NCI-H2029 treated with DMSO at 0.1 percent for 48 hours (cell line): ENCODE data around the gene ZC3H18.

Experiments
- DNase-seq: peaks from one replicate; lab custom pipeline; 2025; lab: John Stamatoyannopoulos, UW

ZC3H18 gene

GRCh38 chr16:88584676-88585075 lies 14.5 kb downstream of the ZC3H18 start:
- DNase-seq, result no peak

DNA sequence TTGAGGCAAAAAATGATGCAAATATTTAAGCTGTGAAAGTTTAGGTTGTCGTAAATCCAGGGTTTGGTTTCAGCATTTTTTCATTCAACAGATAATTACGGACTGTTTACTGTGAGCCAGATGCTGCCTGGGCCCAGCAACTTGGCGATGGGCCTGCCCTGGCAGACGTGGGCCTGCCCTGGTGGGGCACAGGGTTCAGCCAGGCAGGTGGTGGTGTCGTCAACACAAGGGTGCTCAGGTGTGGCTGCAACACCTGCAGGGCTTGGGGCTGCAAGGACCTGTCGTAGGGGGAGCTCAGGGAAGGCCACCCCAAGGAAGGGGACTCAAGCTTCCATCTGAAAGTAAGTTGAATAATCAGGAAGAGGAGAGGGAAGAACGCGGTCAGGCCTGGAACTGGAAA lies 15.1 kb downstream of the ZC3H18 start:
- no peak for DNase-seq

DNA sequence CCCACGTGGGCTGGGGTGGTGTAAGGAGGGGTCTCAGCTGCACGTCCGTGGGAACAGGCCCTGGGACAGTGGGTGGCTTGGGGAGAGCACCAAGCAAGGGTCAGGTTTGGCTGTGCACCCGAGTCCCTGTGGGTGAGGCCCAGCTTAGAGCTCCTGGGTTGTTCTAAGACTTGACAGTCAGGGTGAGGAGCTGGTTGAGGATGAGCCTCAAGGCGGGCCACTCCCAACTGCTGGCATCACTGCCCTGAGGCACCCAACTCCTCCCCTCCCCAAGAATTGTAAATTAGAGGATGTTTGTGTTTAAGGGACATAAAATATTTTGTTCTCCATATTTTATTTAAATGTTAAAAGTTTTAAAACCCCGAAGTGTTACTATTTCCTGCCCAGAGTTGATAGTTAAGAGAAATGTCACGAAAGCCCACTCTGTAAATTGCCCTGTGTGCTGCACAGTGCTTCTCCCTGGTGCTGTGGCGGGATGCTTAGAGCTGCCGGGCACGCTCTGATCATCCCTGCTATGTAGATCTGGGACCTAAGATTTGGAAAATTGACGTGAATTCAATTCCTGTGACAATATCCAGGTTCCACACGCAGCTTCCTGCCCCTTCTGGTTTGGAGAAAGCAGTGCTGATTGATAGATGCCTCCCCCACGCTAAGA lies 15.9 kb downstream of the ZC3H18 start:
- no peak for DNase-seq

DNA sequence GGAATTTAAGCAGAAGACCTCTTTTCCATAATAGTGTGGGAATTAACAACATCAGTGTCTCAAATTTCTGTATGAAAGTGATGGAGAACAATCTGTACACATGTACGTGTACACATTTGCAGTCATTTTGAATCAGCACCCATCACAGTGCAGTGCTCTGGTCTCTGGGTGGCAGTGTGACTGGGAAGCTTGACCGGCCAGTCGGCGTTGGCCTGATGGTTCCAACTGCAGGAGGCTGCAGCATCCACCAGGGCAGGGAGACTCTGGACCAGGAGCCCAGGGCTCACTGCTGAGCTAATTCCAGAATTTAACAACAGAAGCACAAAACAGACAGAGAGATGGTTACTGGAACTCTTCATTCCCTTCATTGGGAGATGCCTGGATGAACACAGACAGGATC lies 17.9 kb downstream of the ZC3H18 start:
- no peak for DNase-seq

DNA sequence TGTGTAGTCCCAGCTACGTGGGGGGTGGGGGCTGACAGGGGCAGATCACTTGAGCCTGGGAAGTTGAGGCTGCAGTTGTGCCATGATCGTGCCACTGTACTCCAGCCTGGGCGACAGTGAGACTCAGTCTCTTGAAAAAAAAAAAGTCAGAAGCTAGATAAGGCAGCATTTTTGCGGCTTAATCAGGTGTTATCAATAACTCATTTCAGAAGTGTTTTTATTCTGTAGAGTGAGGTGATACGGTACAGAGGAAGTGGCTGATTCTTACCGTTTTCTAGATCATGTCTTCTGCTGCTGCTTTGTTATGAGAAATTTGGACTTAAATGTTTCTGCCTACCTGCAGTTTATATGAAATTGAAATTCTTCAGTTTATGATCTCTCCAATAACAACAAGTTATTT lies 18.6 kb downstream of the ZC3H18 start:
- no peak for DNase-seq

DNA sequence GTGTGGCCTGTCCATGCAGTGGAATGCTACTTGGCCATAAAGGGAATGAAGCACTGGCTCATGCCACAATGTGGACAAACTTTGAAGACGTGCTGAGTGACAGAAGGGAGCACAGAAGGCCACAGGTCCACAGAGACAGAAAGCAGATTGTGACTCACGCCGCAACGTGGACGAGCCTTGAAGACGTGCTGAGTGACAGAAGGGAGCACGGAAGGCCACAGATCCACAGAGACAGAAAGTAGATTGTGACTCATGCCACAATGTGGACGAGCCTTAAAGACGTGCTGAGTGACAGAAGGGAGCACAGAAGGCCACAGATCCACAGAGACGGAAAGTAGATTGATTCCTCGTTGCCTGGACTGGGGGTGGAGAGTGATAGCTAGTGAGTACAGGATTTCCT lies 19.2 kb downstream of the ZC3H18 start:
- no peak for DNase-seq

DNA sequence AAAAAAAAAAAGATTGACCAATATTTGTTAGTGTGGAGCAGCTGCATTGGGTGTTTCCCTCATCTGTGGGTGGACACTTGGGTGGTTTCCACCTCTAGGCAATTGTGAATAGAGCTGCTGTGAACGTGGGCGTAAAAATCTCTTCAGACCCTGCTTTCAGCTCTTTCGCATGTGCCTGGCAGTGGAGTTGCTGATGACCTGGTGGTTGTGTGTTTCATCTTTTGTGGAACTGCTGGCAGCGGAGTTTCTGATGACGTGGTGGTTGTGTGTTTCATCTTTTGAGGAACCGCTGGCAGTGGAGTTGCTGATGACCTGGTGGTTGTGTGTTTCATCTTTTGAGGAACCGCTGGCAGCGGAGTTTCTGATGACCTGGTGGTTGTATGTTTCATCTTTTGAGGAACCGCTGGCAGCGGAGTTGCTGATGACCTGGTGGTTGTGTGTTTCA lies 21.4 kb downstream of the ZC3H18 start:
- DNase-seq, result no peak

DNA sequence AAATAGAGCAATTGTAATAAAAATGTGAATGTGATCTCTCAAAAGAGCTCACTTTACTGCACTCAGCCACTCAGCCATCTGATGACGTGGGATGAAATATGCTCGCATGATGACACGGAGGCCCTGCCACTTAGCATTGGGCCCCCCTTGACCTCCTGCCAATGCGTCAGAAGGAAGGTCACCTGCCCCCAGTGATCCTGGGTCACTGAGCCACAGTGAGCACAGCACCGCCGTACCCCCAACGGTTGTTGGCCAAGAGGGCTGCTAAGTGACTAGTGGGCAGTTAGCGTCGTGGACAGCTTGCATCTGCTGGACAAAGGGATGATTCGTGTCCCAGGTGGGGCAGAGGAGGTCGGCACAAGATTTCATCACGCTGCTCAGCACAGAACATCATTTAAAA lies 22.9 kb downstream of the ZC3H18 start:
- DNase-seq, result no peak

DNA sequence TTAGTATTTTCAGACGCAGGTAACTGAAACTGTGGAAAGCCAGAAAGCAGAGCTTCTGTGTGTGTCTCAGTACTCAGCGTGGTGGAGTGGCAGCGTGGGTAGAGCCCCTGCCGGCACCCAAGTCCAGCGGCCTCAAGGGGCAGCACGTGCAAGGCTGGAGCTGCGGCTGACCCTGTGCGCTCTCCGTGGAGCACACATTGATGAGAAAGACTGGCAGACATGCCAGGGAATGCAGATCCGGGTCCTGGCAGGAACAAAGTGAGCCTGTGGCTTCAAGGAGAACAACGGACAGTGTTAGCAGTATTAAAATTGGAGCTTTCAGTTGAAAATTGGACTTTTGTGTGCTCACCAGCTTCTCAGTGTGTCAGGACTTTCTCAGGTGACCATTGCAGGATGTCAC lies 23.3 kb downstream of the ZC3H18 start:
- DNase-seq, result no peak

GRCh38 chr16:88593910-88594309 lies 23.7 kb downstream of the ZC3H18 start:
- no peak for DNase-seq

GRCh38 chr16:88595101-88595500 lies 24.9 kb downstream of the ZC3H18 start:
- DNase-seq, result no peak

GRCh38 chr16:88595921-88596320 lies 25.7 kb downstream of the ZC3H18 start:
- DNase-seq, result no peak

DNA sequence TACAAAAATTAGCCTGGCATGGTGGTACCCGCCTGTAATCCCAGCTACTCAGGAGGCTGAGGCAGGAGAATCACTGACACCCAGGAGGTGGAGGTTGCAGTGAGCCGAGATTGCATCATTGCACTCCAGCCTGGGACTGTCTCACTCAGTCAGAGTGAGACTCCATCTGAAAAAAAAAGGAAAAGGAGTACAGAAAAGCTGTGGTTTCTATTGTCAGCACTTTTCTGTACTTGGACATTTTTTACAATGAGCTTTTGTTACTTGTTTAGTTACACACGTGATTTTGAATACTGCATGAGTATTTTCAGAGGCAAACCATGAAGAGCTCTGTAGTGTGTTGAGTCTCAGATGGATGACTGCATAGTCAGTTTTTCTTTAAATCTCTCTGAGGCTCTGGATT lies 26.3 kb downstream of the ZC3H18 start:
- DNase-seq, result no peak

DNA sequence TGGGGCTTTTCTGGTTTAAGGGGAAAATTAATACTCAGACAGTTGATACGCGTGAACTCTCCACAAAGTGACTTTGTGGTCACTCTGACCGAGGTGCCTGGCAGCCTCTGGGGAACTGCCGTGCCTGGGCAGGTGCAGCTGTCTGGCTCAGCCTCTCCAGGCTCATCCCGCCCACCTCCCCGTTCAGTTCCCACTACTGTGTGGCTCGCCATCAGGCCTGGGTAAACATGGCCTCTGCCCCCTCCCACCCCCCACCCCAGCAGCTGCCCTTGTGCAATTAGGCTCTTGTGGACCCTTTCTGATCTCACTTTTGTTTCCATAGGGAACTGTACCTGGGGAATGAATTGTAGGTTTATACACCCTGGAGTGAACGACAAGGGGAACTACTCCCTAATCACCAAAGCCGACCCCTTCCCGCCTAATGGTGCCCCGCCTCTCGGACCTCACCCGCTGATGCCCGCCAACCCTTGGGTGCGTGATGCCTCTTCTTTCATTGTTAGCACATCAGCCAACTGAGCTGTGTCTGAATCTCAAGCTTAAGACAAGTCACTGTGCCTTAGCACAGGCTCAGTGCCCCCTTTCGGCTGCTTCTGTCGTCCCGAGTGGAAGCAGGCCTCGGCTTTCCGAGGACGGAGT lies 27.8 kb downstream of the ZC3H18 start:
- DNase-seq, result no peak

- no peak for DNase-seq
These were observed 29.0 kb downstream of the ZC3H18 start for GRCh38 chr16:88599092-88599733.

DNA sequence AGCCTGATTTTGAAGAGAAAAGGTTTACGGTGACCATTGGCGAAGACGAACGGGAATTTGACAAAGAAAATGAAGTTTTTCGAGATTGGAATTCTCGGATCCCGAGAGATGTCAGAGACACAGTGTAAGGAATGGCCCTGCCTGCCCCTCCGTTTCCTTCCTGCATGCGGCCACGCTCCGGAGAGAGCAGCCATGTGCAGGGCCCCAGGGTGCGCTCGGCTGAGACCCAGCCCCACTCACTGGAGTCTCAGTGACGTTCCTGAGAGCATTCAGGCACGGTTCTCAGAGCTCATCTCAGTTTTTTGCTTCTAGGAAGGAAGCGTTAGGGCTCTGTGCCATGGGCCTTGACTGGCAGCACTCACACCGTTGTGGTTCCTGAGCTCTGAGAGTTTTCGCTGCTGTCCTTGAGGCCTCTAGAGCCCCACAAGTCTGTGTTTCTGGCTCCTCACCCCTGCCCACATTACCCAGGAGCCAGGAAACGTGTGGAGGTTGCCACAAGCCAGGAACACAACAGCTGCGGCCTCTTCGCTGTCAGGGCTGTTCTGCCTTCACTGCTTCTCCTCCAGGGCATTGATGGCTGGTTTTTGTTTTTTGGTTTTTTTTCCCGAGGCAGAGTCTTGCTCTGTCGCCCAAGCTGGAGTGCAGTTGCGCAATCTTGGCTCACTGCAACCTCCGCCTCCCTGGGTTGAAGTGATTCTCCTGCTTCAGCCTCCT lies 29.8 kb downstream of the ZC3H18 start:
- DNase-seq, result no peak

DNA sequence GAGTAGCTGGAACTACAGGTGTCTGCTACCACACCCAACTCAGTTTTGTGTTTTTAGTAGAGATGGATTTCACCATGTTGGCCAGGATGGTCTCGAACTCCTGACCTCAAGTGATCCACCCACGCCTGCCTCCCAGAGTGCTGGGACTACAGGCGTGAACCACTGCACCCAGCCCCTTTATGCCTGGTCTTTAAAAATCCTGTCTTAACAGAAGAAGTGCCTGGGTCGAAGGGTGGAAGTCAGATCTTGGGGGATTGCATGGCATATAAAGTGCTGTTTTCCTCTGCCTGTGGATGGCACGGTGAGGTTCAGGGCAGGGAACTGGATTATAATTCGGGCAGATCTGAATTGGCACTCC lies 30.3 kb downstream of the ZC3H18 start:
- DNase-seq, result no peak

DNA sequence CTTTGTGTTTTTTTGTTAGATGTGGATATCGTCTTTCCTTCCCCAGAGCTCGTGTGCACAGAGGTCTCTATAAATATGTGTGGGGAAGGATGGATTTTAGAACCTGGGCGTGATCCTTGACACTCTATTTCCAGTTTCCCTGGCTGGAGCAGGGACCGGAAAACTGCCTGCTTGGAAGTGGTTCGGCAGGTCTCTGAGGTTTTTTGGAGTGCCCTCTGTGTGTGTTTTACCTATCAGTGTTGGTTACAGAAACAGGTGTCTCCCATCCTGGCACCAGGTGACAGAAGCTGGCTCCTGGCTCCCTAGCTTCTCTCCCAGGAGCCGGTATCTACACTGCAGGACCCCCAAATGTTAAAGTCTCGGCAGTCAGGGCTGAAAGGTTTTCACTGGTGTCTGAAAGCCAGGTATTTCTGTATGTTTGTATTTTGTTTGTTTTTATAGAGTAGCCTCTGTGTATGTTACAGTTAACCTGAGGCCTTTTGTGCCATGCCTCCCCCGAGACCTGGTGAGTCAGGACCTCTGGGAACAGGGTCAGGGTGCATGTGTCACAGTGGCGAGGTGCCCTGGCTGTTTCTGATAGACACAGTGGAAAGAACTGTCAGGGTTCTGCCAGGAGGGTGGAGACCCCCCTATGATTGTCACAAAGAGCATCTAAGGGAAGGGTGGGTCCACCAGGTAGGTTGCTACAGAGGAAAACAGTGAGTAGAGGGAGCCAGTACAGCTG lies 31.3 kb downstream of the ZC3H18 start:
- DNase-seq, result no peak

- no peak for DNase-seq
These were observed 31.9 kb downstream of the ZC3H18 start for GRCh38 chr16:88602091-88602490.

- DNase-seq, result no peak
These were observed 35.3 kb downstream of the ZC3H18 start for GRCh38 chr16:88605186-88606147.

- no peak for DNase-seq
These were observed 36.0 kb downstream of the ZC3H18 start for GRCh38 chr16:88606148-88606757.
